Measurements from ENCODE around the gene DIPK1A. TPM values are rescaled to one million over a fixed set of nuclear protein-coding genes. Genes with fewer than 3 reads are reported as not detected.

DIPK1A gene
- total RNA-seq, 1 experiment from 2014 or later = 3.8 TPM

- no peaks in the 10 kb centered on the region for H3K9me3 ChIP-seq (ENCODE audit: control insufficient read depth, low read depth, low read length)
These were observed 78.0 kb downstream of the DIPK1A start for GRCh38 chr1:92883297-92883696.

More at GRCh38 chr1:92883297-92883696, 78.0 kb downstream of the DIPK1A start:
- no peaks in the 10 kb centered on the region for H3K9me3 Mint-ChIP-seq
- Histone ChIP-seq H3K23ac (ENCODE audit: insufficient read length, low read depth, low read length) (no peak overlapping the region), H4K8ac (replicated peaks; ENCODE audit: insufficient read length, low read depth, low read length) (no peak overlapping the region), H3K4ac (ENCODE audit: low read depth, low read length) (no peak overlapping the region), H3K27ac (ENCODE audit: insufficient read length, low read depth, low read length) (no peak overlapping the region), H4K91ac (ENCODE audit: insufficient read length, low read depth, low read length) (no peak overlapping the region), H2BK12ac (ENCODE audit: insufficient read length, low read depth, low read length) (no peak overlapping the region), H2AK5ac (ENCODE audit: insufficient read length, low read length) (no peak overlapping the region), H2BK20ac (ENCODE audit: low read depth, low read length, poor library complexity, severe bottlenecking) (no peak overlapping the region), H2BK5ac (ENCODE audit: insufficient read length, low read length) (no peak overlapping the region), H3K9ac (ENCODE audit: extremely low read depth, insufficient read length, low read length) (no peak overlapping the region), H3T11ph (ENCODE audit: low read length) (no peak overlapping the region), H3K18ac (ENCODE audit: insufficient read length, low read depth, low read length) (no peak overlapping the region), H4K20me1 (ENCODE audit: control insufficient read depth, insufficient read depth, insufficient read length) (no peaks in the 10 kb centered on the region), H3K79me1 (ENCODE audit: insufficient read depth, low read depth, low read length, poor library complexity, severe bottlenecking) (no peaks in the 10 kb centered on the region), H3K56ac (ENCODE audit: insufficient read length, low read depth, low read length) (no peak overlapping the region), H3K23me2 (ENCODE audit: insufficient read length, low read depth, low read length, poor library complexity, severe bottlenecking) (no peaks in the 10 kb centered on the region), H2AFZ (ENCODE audit: low read length) (no peak overlapping the region), H3K4me2 (ENCODE audit: insufficient read depth, insufficient read length, low read length) (no peak overlapping the region), H4K5ac (ENCODE audit: insufficient read length, low read depth, low read length) (no peak overlapping the region), H3K14ac (ENCODE audit: insufficient read depth, low read length) (no peak overlapping the region), H2BK15ac (ENCODE audit: low read depth, low read length) (no peak overlapping the region), H2BK120ac (ENCODE audit: low read depth, low read length, poor library complexity, severe bottlenecking) (no peak overlapping the region), H3K79me2 (ENCODE audit: insufficient read depth, low read length) (no peaks in the 10 kb centered on the region), H3K4me1 (ENCODE audit: insufficient read depth, low read length) (no peaks in the 10 kb centered on the region), H3K27me3 (ENCODE audit: insufficient read depth, low read length) (no peaks in the 10 kb centered on the region)
- no peak for DNase-seq
- no peak overlapping the region for H3K4me3 Mint-ChIP-seq
- H3K36me3 Mint-ChIP-seq (ENCODE audit: insufficient read depth in 1 of 3, low read depth in 3 of 3) = no peaks in the 10 kb centered on the region
- peaks cover 0 to 2% of the 10 kb centered on the region in 2 experiments; a peak in 1 of 4 replicates for H3K4me1 Mint-ChIP-seq
- H3K27ac Mint-ChIP-seq = peak overlapping the region in 2 of 3 experiments; percentile 61 to 75; a peak in 1 of 7 replicates
- TF ChIP-seq CTCF (conservative IDR thresholded peaks at IDR 0.05) = no peak
- H3K27me3 Mint-ChIP-seq (ENCODE audit: low read depth) = no peaks in the 10 kb centered on the region

Data from H9 (cell line).